RCC 7860 (cell line): ENCODE data around the gene FGD1.

Source experiments
- DNase-seq: peaks from one replicate; pipeline ENCODE4 v3.0.0-alpha.2; 2015; ENCODE audit warnings: low spot score
- FAIRE-seq: peaks from 2 replicates; lab custom pipeline; 2012; peaks lifted over from hg19 to GRCh38; lab: Jason Lieb, UNC

Gene FGD1

DNA sequence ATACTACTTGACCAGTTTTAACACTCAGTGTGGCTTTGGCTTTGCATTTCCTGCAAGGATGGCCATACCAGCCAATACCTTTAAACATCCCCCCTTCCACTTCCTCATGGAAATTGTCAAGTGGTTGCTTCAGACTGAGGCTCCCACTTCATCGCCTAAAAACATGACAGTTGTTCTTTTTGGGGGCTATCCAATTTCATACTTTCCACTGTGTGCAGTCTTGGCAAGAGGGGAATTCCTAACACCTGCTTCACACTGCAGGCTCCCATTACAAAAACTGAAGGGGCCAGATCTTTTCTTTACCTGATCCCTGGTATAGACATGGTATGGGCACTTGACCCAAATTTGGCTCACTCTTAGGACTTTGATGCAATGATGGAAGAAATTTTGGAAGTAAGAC is 84.3 kb downstream of the FGD1 start:
- FAIRE-seq, result no peak
- DNase-seq, result no peak

DNA sequence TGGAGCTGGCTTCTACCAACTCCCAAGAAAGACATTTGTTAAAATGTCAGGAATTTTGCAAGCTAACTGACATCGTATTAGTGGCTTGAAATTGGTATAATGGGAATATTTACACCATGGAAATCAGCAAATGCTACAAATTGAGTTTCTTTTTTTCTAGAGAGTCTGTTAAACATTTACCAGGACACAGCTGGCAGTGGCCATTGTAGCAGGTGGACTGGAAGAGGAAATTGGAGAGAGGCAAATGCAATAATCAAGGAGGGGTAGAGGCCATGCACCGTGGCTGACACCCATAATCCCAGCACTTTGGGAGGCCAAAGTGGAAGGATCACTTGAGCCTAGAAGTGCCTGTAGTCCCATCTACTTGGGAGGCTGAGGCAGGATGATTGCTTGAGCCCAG is 88.8 kb downstream of the FGD1 start:
- FAIRE-seq, result no peak
- DNase-seq, result no peak

DNA sequence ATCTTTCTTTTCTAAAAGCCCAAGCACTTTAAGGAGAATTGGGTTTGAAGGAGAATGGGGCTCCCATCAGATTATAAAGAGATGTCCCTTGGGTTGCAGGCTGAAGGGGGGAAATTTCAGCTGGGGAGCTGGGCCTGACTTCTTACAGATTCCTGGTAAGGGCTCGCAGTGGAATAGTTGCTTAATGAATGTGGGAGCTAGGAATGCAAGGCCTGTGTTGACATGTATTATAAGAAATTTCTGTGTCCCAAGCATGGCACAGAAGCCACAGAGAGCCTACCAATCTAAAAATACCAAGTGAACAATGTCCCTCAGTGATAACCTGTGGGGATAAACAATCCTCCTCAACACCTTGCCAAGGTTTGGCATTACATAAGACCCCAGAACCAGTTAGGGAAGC is 98.9 kb downstream of the FGD1 start:
- DNase-seq, result no peak
- FAIRE-seq, result no peak
